K562 (cell line): ENCODE results near the gene MCAT. TPM values are rescaled to one million over a fixed set of nuclear protein-coding genes. Genes with fewer than 3 reads are reported as not detected.
A peak's percentile ranks its signal among the peaks of the same experiment; 100 is the strongest.

Experiments used
- FOS ChIP-seq: IDR thresholded peaks from 3 replicates; pipeline ENCODE4 v1.6.1; 2011; ENCODE audit not compliant: insufficient read length; ENCODE audit errors: extremely low read depth
- FOXJ3 ChIP-seq: sonication (generic); formaldehyde crosslinking; IDR thresholded peaks from 2 replicates; pipeline ENCODE4 v1.4.0; 2020; ENCODE audit warnings: mild to moderate bottlenecking, missing genetic modification reagents
- KDM2B ChIP-seq: fragments of 250-450 bp; sonication (Bioruptor Pico); IDR thresholded peaks from 2 replicates; pipeline ENCODE4 v1.8.0; 2021; ENCODE audit warnings: mild to moderate bottlenecking, moderate library complexity
- KDM4B ChIP-seq, 2 experiments: fragments of 450-650 bp in 1 of 2; sonication (generic) in 1 of 2; IDR thresholded peaks; 2 replicates each; pipeline ENCODE4 v1.6.1; 2016 to 2017; ENCODE audit warnings: borderline replicate concordance in 2 of 2, antibody characterized with exemption in 1 of 2, low read depth in 1 of 2, mild to moderate bottlenecking in 1 of 2
- KLF16 ChIP-seq: IDR thresholded peaks from 2 replicates; pipeline ENCODE4 v1.6.1; 2016; ENCODE audit warnings: antibody characterized with exemption
- L3MBTL2 ChIP-seq: fragments of 450-650 bp; IDR thresholded peaks from 2 replicates; pipeline ENCODE4 v1.6.1; 2016; ENCODE audit warnings: mild to moderate bottlenecking, moderate library complexity
- LARP7 ChIP-seq: fragments of 450-650 bp; IDR thresholded peaks from 2 replicates; pipeline ENCODE4 v1.6.1; 2016
- MECOM ChIP-seq: fragments of 250-450 bp; sonication (Bioruptor Pico); IDR thresholded peaks from 2 replicates; pipeline ENCODE4 v1.8.0; 2022; ENCODE audit warnings: inconsistent platforms
- NCOA1 ChIP-seq: fragments of 450-650 bp; IDR thresholded peaks from 2 replicates; pipeline ENCODE4 v1.6.1; 2016; ENCODE audit warnings: low read depth
- NCOR1 ChIP-seq: fragments of 450-650 bp; IDR thresholded peaks from 2 replicates; pipeline ENCODE4 v1.6.1; 2016; ENCODE audit warnings: mild to moderate bottlenecking, moderate library complexity
- PCBP2 ChIP-seq: fragments of 200-400 bp; formaldehyde crosslinking; IDR thresholded peaks from 2 replicates; pipeline ENCODE4 v1.6.1; 2018; ENCODE audit warnings: low read length, low read depth, mild to moderate bottlenecking, moderate library complexity; ENCODE audit not compliant: poor library complexity, severe bottlenecking
- PHF21A ChIP-seq: fragments of 450-650 bp; IDR thresholded peaks from 2 replicates; pipeline ENCODE4 v1.6.1; 2017; ENCODE audit warnings: low read depth, borderline replicate concordance
- POLR2G ChIP-seq: fragments of 200-400 bp; formaldehyde crosslinking; IDR thresholded peaks from 2 replicates; pipeline ENCODE4 v1.6.1; 2017; ENCODE audit warnings: low read depth, mild to moderate bottlenecking, antibody characterized with exemption, low read length, moderate library complexity
- TAF15 ChIP-seq: fragments of 200-400 bp; formaldehyde crosslinking; IDR thresholded peaks from 2 replicates; pipeline ENCODE4 v1.6.1; 2017; ENCODE audit warnings: mild to moderate bottlenecking, low read depth, low read length, moderate library complexity
- TBL1XR1 ChIP-seq, 2 experiments: IDR thresholded peaks; 2 replicates each; pipeline ENCODE4 v1.6.1; 2012; ENCODE audit warnings: improper control_type of control experiment in 2 of 2, low read length in 2 of 2, mild to moderate bottlenecking in 1 of 2
- TFAM ChIP-seq: fragments of 250-450 bp; sonication (Bioruptor Pico); conservative IDR thresholded peaks from 2 replicates; pipeline ENCODE4 v1.5.0; 2021; ENCODE audit warnings: mild to moderate bottlenecking, moderate library complexity
- THRA ChIP-seq: fragments of 450-650 bp; IDR thresholded peaks from 2 replicates; pipeline ENCODE4 v1.6.1; 2017; ENCODE audit warnings: mild to moderate bottlenecking, moderate library complexity
- TRIM24 ChIP-seq, 2 experiments: fragments of 450-650 bp; IDR thresholded peaks; 2 replicates each; pipeline ENCODE4 v1.6.1; 2016
- ZFX ChIP-seq: sonication (generic); formaldehyde crosslinking; IDR thresholded peaks from 2 replicates; pipeline ENCODE4 v1.8.0; 2022; ENCODE audit warnings: mild to moderate bottlenecking, missing genetic modification reagents, moderate library complexity
- ZNF639 ChIP-seq, 2 experiments: fragments of 200-800 bp in 1 of 2; sonication (Bioruptor generic) in 1 of 2; sonication (generic) in 1 of 2; formaldehyde crosslinking in 1 of 2; IDR thresholded peaks in 1 of 2; conservative IDR thresholded peaks in 1 of 2; 2 replicates each; pipeline versions ENCODE4 v1.5.0 to v1.6.1; 2016 to 2020; ENCODE audit warnings: missing compliant biosample characterization in 1 of 2, missing genetic modification characterization in 1 of 2, missing genetic modification reagents in 1 of 2
- ZNF76 ChIP-seq: fragments of 250-450 bp; sonication (Bioruptor Pico); IDR thresholded peaks from 2 replicates; pipeline ENCODE4 v1.4.0; 2020; ENCODE audit warnings: mild to moderate bottlenecking, moderate library complexity, borderline replicate concordance
- polyA plus RNA-seq, 8 experiments: library from polyadenylated mRNA; depleted of rRNA in 4 of 8; stranded (reverse) in 5 of 8; unstranded in 3 of 8; fragments of >200 nt; fragmentation: Nextera tagmentation in 2 of 8; fragmentation: Illumina TruSeq in 1 of 8; extraction: Ambion mirVana in 2 of 8; extraction: Trizol in 1 of 8; gene quantifications; 2 replicates each; pipeline versions ENCODE4 v1.2.1 to v1.2.3, GENCODE V29; 2011 to 2014; ENCODE audit warnings: inconsistent platforms in 1 of 8, missing spikeins in 1 of 8
- total RNA-seq, 7 experiments: library from RNA; depleted of rRNA in 6 of 7; stranded (reverse); fragments of >200 nt in 6 of 7; fragmentation: Illumina TruSeq in 2 of 7; extraction: Trizol in 2 of 7; gene quantifications; 2 replicates each; pipeline versions ENCODE4 v1.2.1 to v1.2.3, GENCODE V29; 2011 to 2021; ENCODE audit warnings: low replicate concordance in 1 of 7
- TF ChIP-seq, protein P1 (sequence below): sonication (generic); formaldehyde crosslinking; IDR thresholded peaks from 2 replicates; pipeline ENCODE4 v1.8.1; 2023; ENCODE audit warnings: mild to moderate bottlenecking, missing genetic modification reagents
- TF ChIP-seq, protein P2 (sequence below): sonication (generic); IDR thresholded peaks from 2 replicates; pipeline ENCODE4 v1.6.1; 2016

MCAT gene
- total and polyA plus RNA-seq, 9 of the 15 experiments (the other 6 are each of a cell fraction or from before 2014, with no cell fraction given), result 3.3 to 27.8 (median 13.9) TPM

- TF ChIP-seq MECOM, result no peak
- peak; percentile 73 for TF ChIP-seq KLF16
- TF ChIP-seq TFAM (CRISPR knock-in tag), result no peak
- peak; percentile 68 for TF ChIP-seq POLR2G
- TF ChIP-seq KDM4B (IDR thresholded peaks at IDR 0.05; ENCODE audit: borderline replicate concordance in 2 of 2, low read depth in 1 of 2), result no peak
- TF ChIP-seq ZFX (CRISPR knock-in tag), result no peak; the same call in 1 of the 2 replicates
- no peak for TF ChIP-seq PCBP2
- TF ChIP-seq L3MBTL2, result 0 out of 2 replicates have a peak, but pooled peaks have one; percentile 29
- TF ChIP-seq, protein P1, sequence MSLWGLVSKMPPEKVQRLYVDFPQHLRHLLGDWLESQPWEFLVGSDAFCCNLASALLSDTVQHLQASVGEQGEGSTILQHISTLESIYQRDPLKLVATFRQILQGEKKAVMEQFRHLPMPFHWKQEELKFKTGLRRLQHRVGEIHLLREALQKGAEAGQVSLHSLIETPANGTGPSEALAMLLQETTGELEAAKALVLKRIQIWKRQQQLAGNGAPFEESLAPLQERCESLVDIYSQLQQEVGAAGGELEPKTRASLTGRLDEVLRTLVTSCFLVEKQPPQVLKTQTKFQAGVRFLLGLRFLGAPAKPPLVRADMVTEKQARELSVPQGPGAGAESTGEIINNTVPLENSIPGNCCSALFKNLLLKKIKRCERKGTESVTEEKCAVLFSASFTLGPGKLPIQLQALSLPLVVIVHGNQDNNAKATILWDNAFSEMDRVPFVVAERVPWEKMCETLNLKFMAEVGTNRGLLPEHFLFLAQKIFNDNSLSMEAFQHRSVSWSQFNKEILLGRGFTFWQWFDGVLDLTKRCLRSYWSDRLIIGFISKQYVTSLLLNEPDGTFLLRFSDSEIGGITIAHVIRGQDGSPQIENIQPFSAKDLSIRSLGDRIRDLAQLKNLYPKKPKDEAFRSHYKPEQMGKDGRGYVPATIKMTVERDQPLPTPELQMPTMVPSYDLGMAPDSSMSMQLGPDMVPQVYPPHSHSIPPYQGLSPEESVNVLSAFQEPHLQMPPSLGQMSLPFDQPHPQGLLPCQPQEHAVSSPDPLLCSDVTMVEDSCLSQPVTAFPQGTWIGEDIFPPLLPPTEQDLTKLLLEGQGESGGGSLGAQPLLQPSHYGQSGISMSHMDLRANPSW (CRISPR knock-in tag), result no peak
- TF ChIP-seq LARP7, result no peak
- no peak for TF ChIP-seq PHF21A
- TF ChIP-seq KDM2B (CRISPR knock-in tag), result no peak
- no peak for TF ChIP-seq ZNF76
- TF ChIP-seq THRA, result no peak
- TF ChIP-seq FOS, result no peak
- TF ChIP-seq, protein P2, sequence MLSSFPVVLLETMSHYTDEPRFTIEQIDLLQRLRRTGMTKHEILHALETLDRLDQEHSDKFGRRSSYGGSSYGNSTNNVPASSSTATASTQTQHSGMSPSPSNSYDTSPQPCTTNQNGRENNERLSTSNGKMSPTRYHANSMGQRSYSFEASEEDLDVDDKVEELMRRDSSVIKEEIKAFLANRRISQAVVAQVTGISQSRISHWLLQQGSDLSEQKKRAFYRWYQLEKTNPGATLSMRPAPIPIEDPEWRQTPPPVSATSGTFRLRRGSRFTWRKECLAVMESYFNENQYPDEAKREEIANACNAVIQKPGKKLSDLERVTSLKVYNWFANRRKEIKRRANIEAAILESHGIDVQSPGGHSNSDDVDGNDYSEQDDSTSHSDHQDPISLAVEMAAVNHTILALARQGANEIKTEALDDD, result peak; percentile 78
- peak; percentile 67; the same call in 1 of the 2 replicates for TF ChIP-seq NCOA1
- TF ChIP-seq ZNF639 (CRISPR knock-in tag; conservative IDR thresholded peaks at IDR 0.05 in 1 of 2, IDR thresholded peaks at IDR 0.05 in 1 of 2), result no peak
- 0 out of 4 replicates have a peak, but pooled peaks have one; percentile 12 to 35 for TF ChIP-seq TBL1XR1 (IDR thresholded peaks at IDR 0.05; ENCODE audit: low read length in 2 of 2)
- TF ChIP-seq TRIM24 (IDR thresholded peaks at IDR 0.05), result peak; percentile 20 to 62; a peak in 1 of 4 replicates
- no peak for TF ChIP-seq TAF15
- peak; percentile 88 for TF ChIP-seq NCOR1
- no peak for TF ChIP-seq FOXJ3 (CRISPR knock-in tag)
These were observed 40.5 kb upstream of the MCAT start (continued) for GRCh38 chr22:43183496-43184277.
